HEK293 (cell line): ENCODE measurements around the gene SPON1.

ENCODE experiments used
- HOXA7 ChIP-seq: sonication (generic); formaldehyde crosslinking; IDR thresholded peaks from 2 replicates; pipeline ENCODE4 v1.8.1; 2022; ENCODE audit warnings: missing genetic modification reagents, borderline replicate concordance
- KLF8 ChIP-seq: fragments of 450-650 bp; formaldehyde crosslinking; IDR thresholded peaks from 2 replicates; pipeline ENCODE4 v1.5.1; 2016; ENCODE audit warnings: missing biosample characterization, missing genetic modification characterization
- ZNF274 ChIP-seq, 2 experiments: fragments of 200-500 bp in 1 of 2; fragments of 450-650 bp in 1 of 2; sonication (Bioruptor generic) in 1 of 2; formaldehyde crosslinking in 1 of 2; IDR thresholded peaks; 2 replicates each; pipeline versions ENCODE4 v1.5.1 to v1.6.1; 2014 to 2016; ENCODE audit warnings: borderline replicate concordance in 1 of 2, inconsistent platforms in 1 of 2, low read length in 1 of 2, missing biosample characterization in 1 of 2, missing genetic modification characterization in 1 of 2
- ZNF571 ChIP-seq: fragments of 450-650 bp; formaldehyde crosslinking; IDR thresholded peaks from 2 replicates; pipeline ENCODE4 v1.5.0; 2017; ENCODE audit warnings: missing biosample characterization, missing genetic modification characterization

- TF ChIP-seq ZNF571 (no peak), HOXA7 (CRISPR knock-in tag) (no peak), KLF8 (tag by site-specific recombination) (no peak), ZNF274 (IDR thresholded peaks at IDR 0.05; ENCODE audit: low read length) (no peak), ZNF274 (tag by site-specific recombination; IDR thresholded peaks at IDR 0.05; ENCODE audit: borderline replicate concordance) (no peak)
Measured at GRCh38 chr11:14073849-14074476, 111.4 kb downstream of the SPON1 start.
